ENCODE results near the gene HTR7. TPM values are rescaled to one million over a fixed set of nuclear protein-coding genes. Genes with fewer than 3 reads are reported as not detected.

The HTR7 gene
- total and polyA plus RNA-seq, 10 donors = 0.13 to 1.1 (median 0.73) TPM

DNA sequence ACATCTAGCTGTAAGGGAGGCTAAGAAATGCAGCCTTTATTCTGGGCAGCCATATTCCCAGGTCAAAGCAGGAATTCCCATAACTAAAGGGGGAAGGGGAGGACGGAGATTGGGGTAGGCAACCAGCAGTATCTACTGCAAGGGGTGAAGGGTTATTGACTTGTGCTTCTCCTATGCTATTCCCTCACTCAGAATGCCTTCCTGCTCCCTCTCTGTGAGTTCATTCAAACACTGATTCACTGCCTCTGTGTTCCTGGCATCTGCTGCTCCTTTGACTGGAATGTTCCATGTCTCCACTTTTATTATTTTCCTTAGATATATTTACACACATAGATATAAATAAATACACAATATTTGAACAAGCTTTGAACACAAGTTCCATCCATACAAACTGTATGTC, 11.1 kb downstream of the HTR7 start:
- no peak for DNase-seq
- Histone ChIP-seq H3K9me3 (peaks cover 0 to 30% (median 22%) of the 10 kb centered on the region in 8 donors), H3K4me3 (no peak overlapping the region), H3K4me1 (no peaks in the 10 kb centered on the region), H3K27me3 (replicated peaks in 1 of 7) (peaks cover 0 to 47% (median 0%) of the 10 kb centered on the region in 7 donors), H3K27ac (no peak overlapping the region), H3K36me3 (no peaks in the 10 kb centered on the region)
- intact Hi-C loops (cut with DNase I; ENCODE audit: low total_unique reads) = no loop called here
- TF ChIP-seq, protein P1, sequence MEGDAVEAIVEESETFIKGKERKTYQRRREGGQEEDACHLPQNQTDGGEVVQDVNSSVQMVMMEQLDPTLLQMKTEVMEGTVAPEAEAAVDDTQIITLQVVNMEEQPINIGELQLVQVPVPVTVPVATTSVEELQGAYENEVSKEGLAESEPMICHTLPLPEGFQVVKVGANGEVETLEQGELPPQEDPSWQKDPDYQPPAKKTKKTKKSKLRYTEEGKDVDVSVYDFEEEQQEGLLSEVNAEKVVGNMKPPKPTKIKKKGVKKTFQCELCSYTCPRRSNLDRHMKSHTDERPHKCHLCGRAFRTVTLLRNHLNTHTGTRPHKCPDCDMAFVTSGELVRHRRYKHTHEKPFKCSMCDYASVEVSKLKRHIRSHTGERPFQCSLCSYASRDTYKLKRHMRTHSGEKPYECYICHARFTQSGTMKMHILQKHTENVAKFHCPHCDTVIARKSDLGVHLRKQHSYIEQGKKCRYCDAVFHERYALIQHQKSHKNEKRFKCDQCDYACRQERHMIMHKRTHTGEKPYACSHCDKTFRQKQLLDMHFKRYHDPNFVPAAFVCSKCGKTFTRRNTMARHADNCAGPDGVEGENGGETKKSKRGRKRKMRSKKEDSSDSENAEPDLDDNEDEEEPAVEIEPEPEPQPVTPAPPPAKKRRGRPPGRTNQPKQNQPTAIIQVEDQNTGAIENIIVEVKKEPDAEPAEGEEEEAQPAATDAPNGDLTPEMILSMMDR (IDR thresholded peaks at IDR 0.05 in 8 of 11, conservative IDR thresholded peaks at IDR 0.05 in 3 of 11) = no peak
- no peak for TF ChIP-seq POLR2AphosphoS5 (IDR thresholded peaks at IDR 0.05)
- no peak for TF ChIP-seq POLR2A (IDR thresholded peaks at IDR 0.05)
- WGBS, 5 donors = 55 to 75% (median 68%) methylated on average over 1 of the region's 1 CpG

DNA sequence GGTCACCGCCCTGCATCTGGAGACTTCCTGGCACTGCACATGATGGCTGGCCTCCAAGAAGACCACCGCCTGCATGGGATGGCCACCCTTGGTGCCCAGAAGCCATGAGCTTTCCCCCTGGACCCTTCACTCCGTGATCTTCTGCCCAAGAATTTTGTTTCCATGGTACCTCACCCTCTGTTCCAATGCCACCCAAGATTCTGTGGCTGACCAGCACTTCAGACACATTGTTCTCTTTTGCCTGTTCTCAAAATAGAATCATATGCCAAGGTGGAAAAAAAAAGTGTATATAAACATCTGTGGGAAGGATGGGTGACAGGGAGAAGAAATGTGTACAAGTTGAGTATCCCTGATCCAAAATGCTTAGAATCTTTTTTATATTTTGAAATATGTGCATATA, 12.1 kb downstream of the HTR7 start:
- TF ChIP-seq, protein P1 (IDR thresholded peaks at IDR 0.05 in 8 of 11, conservative IDR thresholded peaks at IDR 0.05 in 3 of 11) = no peak
- Histone ChIP-seq H3K4me3 (no peak overlapping the region), H3K4me1 (no peaks in the 10 kb centered on the region), H3K9me3 (peaks cover 0 to 22% (median 12%) of the 10 kb centered on the region in 8 donors), H3K27me3 (replicated peaks in 1 of 7) (peaks cover 0 to 38% (median 0%) of the 10 kb centered on the region in 7 donors), H3K27ac (no peak overlapping the region), H3K36me3 (no peaks in the 10 kb centered on the region)
- WGBS, 5 donors = 63 to 86% (median 76%) methylated on average over 3 of the region's 3 CpGs
- no peak for DNase-seq
- intact Hi-C loops (cut with DNase I; ENCODE audit: low total_unique reads) = no loop called here

DNA sequence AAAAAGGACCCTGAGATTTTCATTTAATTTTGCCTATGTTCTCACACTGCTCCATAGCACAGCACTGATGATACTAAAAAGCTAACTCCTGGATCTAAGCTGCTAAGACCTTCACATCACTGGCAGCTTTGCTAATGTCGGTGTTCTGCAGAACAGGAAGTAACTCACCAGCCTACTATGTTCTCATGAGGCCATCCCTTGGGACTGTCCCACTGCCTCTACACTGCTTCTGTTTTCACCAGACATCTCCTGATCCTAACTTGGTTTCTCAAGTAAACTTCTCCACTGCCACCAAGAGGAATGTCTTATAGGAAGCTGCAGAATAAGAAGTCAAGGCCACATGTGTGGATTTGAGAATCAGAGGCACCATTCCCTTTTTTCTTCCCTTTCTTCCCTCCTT, 15.1 kb downstream of the HTR7 start:
- peaks cover 0 to 9% (median 0%) of the 10 kb centered on the region in 8 donors for H3K9me3 ChIP-seq
- H3K27me3 ChIP-seq (replicated peaks in 1 of 7) = peaks cover 0 to 21% (median 0%) of the 10 kb centered on the region in 7 donors
- H3K4me1 ChIP-seq = no peaks in the 10 kb centered on the region
- intact Hi-C loops (cut with DNase I; ENCODE audit: low total_unique reads) = no loop called here
- no peak for DNase-seq
- H3K4me3 ChIP-seq = no peak overlapping the region
- H3K27ac ChIP-seq = no peak overlapping the region
- H3K36me3 ChIP-seq = no peaks in the 10 kb centered on the region
- TF ChIP-seq POLR2AphosphoS5 (IDR thresholded peaks at IDR 0.05) (no peak), POLR2A (IDR thresholded peaks at IDR 0.05) (no peak)
- TF ChIP-seq, protein P1 (IDR thresholded peaks at IDR 0.05 in 8 of 11, conservative IDR thresholded peaks at IDR 0.05 in 3 of 11) = no peak
- 38 to 63% (median 57%) methylated on average over 1 of the region's 1 CpG for WGBS, 5 donors

DNA sequence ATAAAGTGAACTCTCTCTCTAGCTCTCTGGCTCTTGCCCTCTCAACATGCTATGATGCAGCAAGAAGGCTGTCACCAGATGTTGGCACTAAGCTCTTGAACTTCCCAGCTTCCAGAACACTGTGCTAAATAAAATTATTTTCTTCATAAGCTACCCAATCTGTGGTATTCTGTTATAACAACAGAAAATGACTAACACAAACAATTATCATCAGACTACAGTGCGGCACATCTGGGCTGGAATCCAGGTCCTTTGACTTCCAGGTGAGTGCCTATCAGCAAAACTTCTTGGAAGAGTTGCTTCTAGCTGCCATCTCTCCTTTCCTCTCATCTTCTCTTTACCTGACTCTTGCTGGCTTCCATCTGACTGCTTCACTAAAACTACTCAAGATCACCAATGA, 20.4 kb downstream of the HTR7 start:
- TF ChIP-seq POLR2A (IDR thresholded peaks at IDR 0.05) (no peak), POLR2AphosphoS5 (IDR thresholded peaks at IDR 0.05) (no peak)
- TF ChIP-seq, protein P1 (IDR thresholded peaks at IDR 0.05 in 8 of 11, conservative IDR thresholded peaks at IDR 0.05 in 3 of 11) = no peak
- intact Hi-C loops (cut with DNase I; ENCODE audit: low total_unique reads) = no loop called here
- WGBS, 5 donors = 87 to 94% (median 91%) methylated on average over 1 of the region's 1 CpG

More for the DNA sequence above, 20.4 kb downstream of the HTR7 start:
- H3K27ac ChIP-seq = no peak overlapping the region
- no peak overlapping the region for H3K4me3 ChIP-seq
- H3K4me1 ChIP-seq = no peaks in the 10 kb centered on the region
- peaks cover 0 to 9% (median 0%) of the 10 kb centered on the region in 8 donors for H3K9me3 ChIP-seq
- peaks cover 0 to 4% (median 0%) of the 10 kb centered on the region in 7 donors for H3K27me3 ChIP-seq (replicated peaks in 1 of 7)
- DNase-seq = no peak
- H3K36me3 ChIP-seq = no peaks in the 10 kb centered on the region
